Keratinocyte (primary cell): ENCODE results near the gene VNN1. TPM values are rescaled to one million over a fixed set of nuclear protein-coding genes. Genes with fewer than 3 reads are reported as not detected.

Source experiments
- DNase-seq: peaks from one replicate; pipeline ENCODE4 v3.0.0-alpha.2; 2011; ENCODE audit warnings: low read depth, missing footprints, low spot score
- FAIRE-seq: peaks from 2 replicates; lab custom pipeline; 2011; peaks lifted over from hg19 to GRCh38; lab: Jason Lieb, UNC
- H2AFZ ChIP-seq: 2 replicates; pipeline ENCODE4 v1.6.0; 2012; ENCODE audit warnings: low read length, control low read depth, inconsistent platforms; ENCODE audit not compliant: control insufficient read depth
- H3K27ac ChIP-seq: 2 replicates; pipeline ENCODE4 v1.5.1; 2011; ENCODE audit warnings: low read length; ENCODE audit not compliant: control insufficient read depth, insufficient read depth
- H3K27me3 ChIP-seq: 3 replicates; pipeline ENCODE4 v1.6.0; 2011; ENCODE audit warnings: low read length; ENCODE audit not compliant: control insufficient read depth, insufficient read depth; ENCODE audit errors: extremely low read depth
- H3K36me3 ChIP-seq, 2 experiments: 2 replicates in 1 of 2; 3 replicates in 1 of 2; pipeline ENCODE4 v1.5.1; 2011; ENCODE audit warnings: low read length in 2 of 2, mild to moderate bottlenecking in 1 of 2; ENCODE audit not compliant: control insufficient read depth in 2 of 2, insufficient read depth in 2 of 2; ENCODE audit errors: extremely low read depth in 1 of 2
- H3K4me1 ChIP-seq: 3 replicates; pipeline ENCODE4 v1.5.1; 2011; ENCODE audit warnings: low read length; ENCODE audit not compliant: control insufficient read depth, insufficient read depth; ENCODE audit errors: extremely low read depth
- H3K4me2 ChIP-seq: 3 replicates; pipeline ENCODE4 v1.6.0; 2011; ENCODE audit warnings: low read depth, low read length; ENCODE audit not compliant: control insufficient read depth, insufficient read depth; ENCODE audit errors: extremely low read depth
- H3K4me3 ChIP-seq, 3 experiments: fragments of 200-600 bp in 1 of 3; sonication (generic) in 1 of 3; 2 replicates in 2 of 3; 3 replicates in 1 of 3; pipeline ENCODE4 v1.5.1; 2011 to 2016; ENCODE audit warnings: low read length in 3 of 3, mild to moderate bottlenecking in 3 of 3, control low read depth in 2 of 3, inconsistent platforms in 1 of 3, low read depth in 1 of 3, mixed read lengths in 1 of 3, mixed run types in 1 of 3, moderate library complexity in 1 of 3; ENCODE audit not compliant: control insufficient read depth in 2 of 3, insufficient read depth in 2 of 3; ENCODE audit errors: extremely low read depth in 1 of 3
- H3K79me2 ChIP-seq: 2 replicates; pipeline ENCODE4 v1.6.0; 2012; ENCODE audit warnings: low read length; ENCODE audit not compliant: control insufficient read depth, insufficient read depth
- H3K9ac ChIP-seq: 3 replicates; pipeline ENCODE4 v1.6.0; 2011; ENCODE audit warnings: low read length; ENCODE audit not compliant: control insufficient read depth, insufficient read depth; ENCODE audit errors: extremely low read depth
- H3K9me1 ChIP-seq: 3 replicates; pipeline ENCODE4 v1.6.0; 2011; ENCODE audit warnings: low read length; ENCODE audit not compliant: control insufficient read depth, insufficient read depth; ENCODE audit errors: extremely low read depth
- H3K9me3 ChIP-seq: 2 replicates; pipeline ENCODE4 v1.5.1; 2012; ENCODE audit warnings: low read depth, low read length; ENCODE audit not compliant: control insufficient read depth
- H4K20me1 ChIP-seq: 3 replicates; pipeline ENCODE4 v1.6.0; 2011; ENCODE audit warnings: low read length; ENCODE audit not compliant: control insufficient read depth, insufficient read depth; ENCODE audit errors: extremely low read depth
- CTCF ChIP-seq, 3 experiments: IDR thresholded peaks in 1 of 3; conservative IDR thresholded peaks in 1 of 3; optimal IDR thresholded peaks in 1 of 3; 2 replicates in 2 of 3; 3 replicates in 1 of 3; pipeline versions ENCODE3 to v1.5.1; 2011; ENCODE audit warnings: low read length in 3 of 3, mild to moderate bottlenecking in 3 of 3, moderate library complexity in 2 of 3, control low read depth in 1 of 3, inconsistent platforms in 1 of 3; ENCODE audit not compliant: insufficient read depth in 2 of 3; ENCODE audit errors: extremely low read depth in 1 of 3
- EZH2 ChIP-seq: IDR thresholded peaks from one replicate; pipeline ENCODE4 v1.6.1; 2012; ENCODE audit warnings: inconsistent platforms, mild to moderate bottlenecking, low read length, moderate library complexity
- dilution Hi-C: fragments of 300-500 bp; cut with MboI; formaldehyde crosslinking; loops from one replicate; pipeline ENCODE4 v1.7.0; 2020; ENCODE audit warnings: low sequenced_read_pairs; ENCODE audit not compliant: extremely low pct_ligation_motif_present
- polyA plus RNA-seq, 5 experiments: library from polyadenylated mRNA; depleted of rRNA in 3 of 5; stranded (reverse) in 3 of 5; stranded (forward) in 1 of 5; unstranded in 1 of 5; fragments of >200 nt; gene quantifications; 1 replicate in 1 of 5; 2 replicates in 3 of 5; 3 replicates in 1 of 5; pipeline versions ENCODE4 v1.2.1 to v1.2.3, GENCODE V29; 2011 to 2012; ENCODE audit warnings: missing spikeins in 2 of 5, low read depth in 1 of 5, low replicate concordance in 1 of 5

VNN1 gene
- polyA plus RNA-seq, 1 donor (not counting 4 experiments of a cell fraction or from before 2014, with no cell fraction given): 3.3 TPM

GRCh38 chr6:132650429-132650828 is 63.4 kb downstream of the VNN1 start:
- H3K4me2 ChIP-seq: no peak overlapping the region
- FAIRE-seq: peak; percentile 5

DNA sequence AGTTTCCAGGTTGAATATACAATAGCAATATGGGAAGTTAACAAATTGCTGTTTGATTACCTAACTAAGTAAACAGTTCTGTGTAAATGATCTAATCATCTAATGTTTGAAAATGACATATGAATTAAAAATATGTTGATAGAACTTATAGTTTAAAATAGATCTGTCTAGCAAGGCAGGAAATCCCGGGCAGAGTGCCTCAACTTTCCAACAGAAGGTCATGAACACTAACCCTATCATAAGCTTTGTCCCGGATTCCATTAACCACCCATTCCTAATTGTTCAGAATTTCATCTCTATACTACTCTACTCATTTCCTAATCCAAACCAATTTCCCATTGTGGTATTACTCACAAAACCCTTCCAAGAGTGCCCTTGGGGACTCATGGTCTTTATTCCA is 65.0 kb downstream of the VNN1 start:
- H3K4me2 ChIP-seq: no peak overlapping the region
- dilution Hi-C loops: no loop called here
- no peak for TF ChIP-seq EZH2
- no peak for TF ChIP-seq CTCF (optimal IDR thresholded peaks at IDR 0.05 in 1 of 3, IDR thresholded peaks at IDR 0.05 in 1 of 3, conservative IDR thresholded peaks at IDR 0.05 in 1 of 3; ENCODE audit: extremely low read depth in 1 of 3, insufficient read depth in 2 of 3, low read length in 3 of 3)

More at GRCh38 chr6:132650429-132650828, 63.4 kb downstream of the VNN1 start:
- dilution Hi-C loops: no loop called here
- no peak overlapping the region for H3K9ac ChIP-seq
- no peaks in the 10 kb centered on the region for H3K36me3 ChIP-seq
- no peak overlapping the region for H3K4me3 ChIP-seq
- H3K27ac ChIP-seq: no peak overlapping the region
- H3K4me1 ChIP-seq: no peaks in the 10 kb centered on the region
- no peaks in the 10 kb centered on the region for H3K27me3 ChIP-seq
- H2AFZ ChIP-seq: no peak overlapping the region
- no peaks in the 10 kb centered on the region for H3K9me1 ChIP-seq
- no peaks in the 10 kb centered on the region for H3K79me2 ChIP-seq
- DNase-seq: no peak
- H4K20me1 ChIP-seq: no peaks in the 10 kb centered on the region
- TF ChIP-seq CTCF (optimal IDR thresholded peaks at IDR 0.05 in 1 of 3, IDR thresholded peaks at IDR 0.05 in 1 of 3, conservative IDR thresholded peaks at IDR 0.05 in 1 of 3; ENCODE audit: extremely low read depth in 1 of 3, insufficient read depth in 2 of 3, low read length in 3 of 3) (no peak), EZH2 (no peak)
- no peaks in the 10 kb centered on the region for H3K9me3 ChIP-seq

More for the DNA sequence above, 65.0 kb downstream of the VNN1 start:
- Histone ChIP-seq H3K79me2 (no peaks in the 10 kb centered on the region), H3K36me3 (no peaks in the 10 kb centered on the region), H3K4me3 (no peak overlapping the region), H3K9ac (no peak overlapping the region), H4K20me1 (no peaks in the 10 kb centered on the region), H3K9me3 (no peaks in the 10 kb centered on the region), H3K9me1 (no peaks in the 10 kb centered on the region), H3K27ac (no peak overlapping the region), H3K27me3 (no peaks in the 10 kb centered on the region), H3K4me1 (no peaks in the 10 kb centered on the region), H2AFZ (no peak overlapping the region)
- FAIRE-seq (no peak), DNase-seq (no peak)
